HG03565 (cell line): ENCODE measurements around the gene COPZ1.

Source experiments
- ATAC-seq: cut with Tn5 transposase; IDR thresholded peaks from one replicate; pipeline ENCODE4 v1.9.1; 2021; ENCODE audit warnings: mild to moderate bottlenecking, moderate library complexity; ENCODE audit not compliant: unreplicated experiment

Gene COPZ1

GRCh38 chr12:54358191-54358944 lies 33.4 kb downstream of the COPZ1 start:
- no peak for ATAC-seq

GRCh38 chr12:54358945-54359761 lies 34.2 kb downstream of the COPZ1 start:
- ATAC-seq, result peak; percentile 98

GRCh38 chr12:54359762-54360351 lies 34.9 kb downstream of the COPZ1 start:
- no peak for ATAC-seq

- no peak for ATAC-seq
These were observed 36.0 kb downstream of the COPZ1 start for GRCh38 chr12:54360717-54361456.

- ATAC-seq, result no peak
These were observed 38.1 kb downstream of the COPZ1 start for GRCh38 chr12:54363047-54363446.

DNA sequence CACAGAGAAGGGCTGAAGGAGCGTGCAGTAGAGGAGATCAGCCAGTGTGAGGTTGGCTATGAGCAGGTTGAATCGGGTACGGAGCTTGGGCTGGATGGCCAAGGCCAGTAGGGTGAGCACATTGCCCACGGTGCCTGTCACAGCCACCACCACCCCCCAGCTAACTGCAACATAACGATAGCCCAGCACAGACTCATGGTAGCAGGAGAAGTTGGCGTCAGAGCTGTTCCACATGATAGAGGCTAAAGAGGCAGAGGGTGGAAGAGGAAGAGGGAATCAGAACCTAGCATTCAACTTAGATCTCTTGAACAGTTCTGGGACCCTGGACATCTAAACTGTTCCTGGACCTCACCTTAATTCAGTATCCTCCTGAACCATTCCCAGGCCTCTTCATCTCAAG lies 38.7 kb downstream of the COPZ1 start:
- ATAC-seq, result no peak

DNA sequence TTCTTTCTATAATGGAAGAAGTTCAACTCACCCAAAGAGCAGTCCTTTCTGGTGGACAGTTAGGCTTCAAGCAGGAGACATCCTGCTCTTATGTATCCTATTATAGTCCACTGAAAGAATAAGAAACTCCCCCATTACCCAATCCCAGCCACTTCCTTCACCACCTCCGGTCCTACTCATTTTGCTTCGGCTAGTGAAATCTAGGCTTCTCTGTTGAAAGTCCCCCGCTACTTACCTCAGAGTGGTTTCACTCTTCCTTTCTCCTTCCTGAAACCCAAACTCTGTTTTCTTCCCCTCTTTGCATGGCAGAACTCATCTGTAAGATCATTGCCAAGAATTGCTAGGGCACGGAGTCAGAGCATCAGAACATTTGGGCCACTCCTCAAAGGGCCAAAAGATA lies 39.5 kb downstream of the COPZ1 start, which contains the start of gene GPR84:
Gene GPR84 (minus strand): TSS at position 74 of the 400 bp plus-strand sequence. CDS start 635 bp downstream, outside the sequence.
- ATAC-seq, result peak; percentile 33

GRCh38 chr12:54368025-54368708 lies 43.2 kb downstream of the COPZ1 start:
- no peak for ATAC-seq

DNA sequence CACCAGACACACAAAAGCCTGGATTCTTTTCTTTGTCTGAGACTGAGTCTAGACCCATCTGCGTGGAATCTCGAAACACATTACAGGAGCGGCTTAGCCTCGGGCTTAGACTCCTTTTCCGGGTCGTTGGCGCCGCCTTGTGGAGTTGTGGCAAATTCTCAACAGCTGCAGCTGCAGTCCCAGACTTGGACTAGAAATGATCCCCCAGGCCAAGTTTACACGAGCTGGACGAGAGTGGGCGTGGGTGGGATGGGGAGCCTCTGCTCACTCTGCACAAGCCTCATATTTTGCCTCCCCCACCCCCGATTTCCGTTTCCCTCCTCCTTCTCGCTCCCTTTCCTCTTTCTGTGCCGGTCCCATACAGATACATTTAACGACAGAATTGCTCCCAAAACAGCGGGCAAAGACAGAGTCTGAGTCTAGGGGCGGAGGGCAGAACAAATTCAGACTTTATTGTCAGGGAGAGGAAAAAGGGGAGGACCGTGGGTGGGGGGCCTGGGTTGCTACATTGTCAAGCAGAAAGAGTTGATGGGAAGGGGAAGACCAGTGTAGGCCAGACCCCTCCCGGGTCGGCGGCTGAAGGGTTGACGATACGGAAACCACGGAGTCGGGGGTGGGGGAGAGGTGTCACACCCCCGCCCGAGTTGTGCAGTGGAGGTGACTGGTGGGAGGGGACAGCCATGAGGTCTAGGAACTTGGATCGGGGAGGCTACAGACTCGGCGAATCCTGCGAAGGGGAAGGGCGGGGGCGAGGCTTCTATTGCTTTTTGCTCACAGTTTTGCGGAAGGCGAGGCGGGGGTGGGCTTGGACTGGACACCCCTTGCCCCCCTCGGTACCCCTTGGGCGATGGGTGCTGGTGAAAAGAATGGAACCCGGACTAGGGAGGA lies 44.0 kb downstream of the COPZ1 start:
- peak; percentile 49 for ATAC-seq

DNA sequence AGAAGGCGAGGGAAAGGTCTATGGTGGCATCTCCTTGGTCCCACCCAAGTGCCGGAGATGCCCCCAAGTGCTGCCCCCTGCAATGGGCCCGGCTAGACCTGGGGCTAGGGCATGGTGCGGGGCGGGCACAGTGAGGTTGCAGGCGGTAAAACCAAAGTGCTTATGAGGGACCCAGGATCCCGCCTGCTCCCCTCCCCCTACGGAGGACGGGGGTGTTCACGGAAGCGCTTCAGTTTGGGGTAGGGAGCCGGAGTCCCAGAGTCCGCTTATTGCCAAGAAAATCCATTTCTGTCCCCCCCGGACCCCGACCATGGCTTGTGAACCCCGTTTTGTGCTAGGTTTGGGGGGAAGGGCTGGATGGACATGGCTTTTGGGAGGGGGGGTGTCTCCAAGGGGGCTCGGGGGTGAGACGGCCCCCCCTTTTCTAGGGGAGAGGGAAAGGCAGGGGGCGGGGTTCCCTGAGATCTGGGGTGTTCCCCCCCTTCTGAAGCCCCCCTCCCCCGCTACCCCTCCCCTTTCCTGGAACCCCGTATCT lies 44.7 kb downstream of the COPZ1 start:
- ATAC-seq, result no peak

GRCh38 chr12:54370171-54370730 lies 45.3 kb downstream of the COPZ1 start:
- no peak for ATAC-seq

GRCh38 chr12:54371328-54372112 lies 46.6 kb downstream of the COPZ1 start:
- ATAC-seq, result no peak

- ATAC-seq, result no peak
These were observed 47.3 kb downstream of the COPZ1 start for GRCh38 chr12:54372113-54372806.

- ATAC-seq, result no peak
These were observed 49.0 kb downstream of the COPZ1 start for GRCh38 chr12:54373649-54374561.

DNA sequence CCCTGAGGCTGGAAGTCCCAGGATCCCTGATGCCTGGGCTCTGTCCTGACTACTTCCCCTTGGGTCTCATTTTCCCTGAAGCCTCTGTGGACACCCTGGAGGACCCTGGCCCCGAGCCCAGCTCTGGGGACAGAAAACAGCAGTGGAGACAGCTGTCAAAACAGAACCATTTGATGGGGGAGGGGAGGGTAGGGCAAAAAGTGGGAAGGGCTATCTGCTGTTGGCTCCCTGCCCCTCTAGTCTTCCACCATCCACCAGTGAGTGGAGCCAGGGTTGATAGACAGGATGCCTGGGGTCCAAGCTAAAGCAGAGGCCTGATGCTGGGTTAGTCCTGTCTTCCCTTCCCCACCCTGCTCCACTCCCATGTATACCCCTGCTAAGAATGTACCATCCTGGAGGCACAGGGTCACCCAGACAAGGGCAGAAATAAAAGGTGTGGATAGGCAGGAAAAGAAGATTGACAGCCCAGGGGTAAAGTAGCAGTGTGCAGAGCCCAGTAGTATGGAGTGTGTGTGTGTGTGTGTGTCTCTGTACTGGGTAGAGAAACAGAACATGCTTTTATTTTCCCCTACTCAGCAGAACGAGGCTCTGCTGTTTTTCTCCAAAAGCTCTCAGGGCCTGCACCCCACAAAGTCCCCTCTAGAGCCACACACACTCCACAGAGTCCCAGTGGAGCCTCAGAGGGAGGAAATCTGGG lies 49.8 kb downstream of the COPZ1 start:
- no peak for ATAC-seq

GRCh38 chr12:54375259-54375579 lies 50.3 kb downstream of the COPZ1 start:
- ATAC-seq, result no peak
